ENCODE data around the gene FBXO21. TPM values are rescaled to one million over a fixed set of nuclear protein-coding genes. Genes with fewer than 3 reads are reported as not detected.
"Not testable (repeated sequence)": the region's sequence is repeated elsewhere in the genome, so short reads cannot be mapped to it uniquely, and the experiment has no call there.

FBXO21 gene
- total RNA-seq, 3 donors from 2014 or later, result 64.0 to 99.0 (median 65.3) TPM

DNA sequence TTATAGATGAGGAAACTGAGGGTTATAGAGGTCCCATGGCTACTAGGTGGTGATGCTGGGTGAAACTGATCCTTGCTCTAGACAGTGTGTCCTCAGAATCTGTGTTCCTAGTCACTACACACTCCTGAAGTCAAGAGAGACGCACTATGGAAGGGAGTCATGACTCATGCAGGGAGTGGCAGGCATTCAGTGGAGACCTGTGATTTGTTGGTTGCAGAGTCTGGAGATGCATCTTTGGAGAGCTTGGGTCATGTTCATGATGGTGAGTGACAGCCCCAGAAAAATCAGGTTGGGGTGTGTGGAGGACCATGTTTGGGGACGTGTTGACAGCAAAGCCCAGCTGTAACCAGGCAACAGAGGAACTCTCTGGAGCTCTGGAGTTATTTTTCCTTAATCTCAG, 38.0 kb upstream of the FBXO21 start:
- DNase-seq (ENCODE audit: low spot score in 2 of 2), result no peak
- Histone ChIP-seq H3K27ac (no peak overlapping the region), H3K27me3 (peaks cover 0 to 18% of the 10 kb centered on the region in 2 donors), H3K9me3 (no peaks in the 10 kb centered on the region), H3K36me3 (no peaks in the 10 kb centered on the region), H3K4me1 (no peaks in the 10 kb centered on the region), H3K4me3 (no peak overlapping the region)
- TF ChIP-seq POLR2A (IDR thresholded peaks at IDR 0.05) (no peak), POLR2AphosphoS5 (IDR thresholded peaks at IDR 0.05) (no peak)
- TF ChIP-seq, protein P1, sequence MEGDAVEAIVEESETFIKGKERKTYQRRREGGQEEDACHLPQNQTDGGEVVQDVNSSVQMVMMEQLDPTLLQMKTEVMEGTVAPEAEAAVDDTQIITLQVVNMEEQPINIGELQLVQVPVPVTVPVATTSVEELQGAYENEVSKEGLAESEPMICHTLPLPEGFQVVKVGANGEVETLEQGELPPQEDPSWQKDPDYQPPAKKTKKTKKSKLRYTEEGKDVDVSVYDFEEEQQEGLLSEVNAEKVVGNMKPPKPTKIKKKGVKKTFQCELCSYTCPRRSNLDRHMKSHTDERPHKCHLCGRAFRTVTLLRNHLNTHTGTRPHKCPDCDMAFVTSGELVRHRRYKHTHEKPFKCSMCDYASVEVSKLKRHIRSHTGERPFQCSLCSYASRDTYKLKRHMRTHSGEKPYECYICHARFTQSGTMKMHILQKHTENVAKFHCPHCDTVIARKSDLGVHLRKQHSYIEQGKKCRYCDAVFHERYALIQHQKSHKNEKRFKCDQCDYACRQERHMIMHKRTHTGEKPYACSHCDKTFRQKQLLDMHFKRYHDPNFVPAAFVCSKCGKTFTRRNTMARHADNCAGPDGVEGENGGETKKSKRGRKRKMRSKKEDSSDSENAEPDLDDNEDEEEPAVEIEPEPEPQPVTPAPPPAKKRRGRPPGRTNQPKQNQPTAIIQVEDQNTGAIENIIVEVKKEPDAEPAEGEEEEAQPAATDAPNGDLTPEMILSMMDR (IDR thresholded peaks at IDR 0.05), result no peak
- intact Hi-C loops (cut with DNase I; ENCODE audit: low total_unique reads), result no loop called here

DNA sequence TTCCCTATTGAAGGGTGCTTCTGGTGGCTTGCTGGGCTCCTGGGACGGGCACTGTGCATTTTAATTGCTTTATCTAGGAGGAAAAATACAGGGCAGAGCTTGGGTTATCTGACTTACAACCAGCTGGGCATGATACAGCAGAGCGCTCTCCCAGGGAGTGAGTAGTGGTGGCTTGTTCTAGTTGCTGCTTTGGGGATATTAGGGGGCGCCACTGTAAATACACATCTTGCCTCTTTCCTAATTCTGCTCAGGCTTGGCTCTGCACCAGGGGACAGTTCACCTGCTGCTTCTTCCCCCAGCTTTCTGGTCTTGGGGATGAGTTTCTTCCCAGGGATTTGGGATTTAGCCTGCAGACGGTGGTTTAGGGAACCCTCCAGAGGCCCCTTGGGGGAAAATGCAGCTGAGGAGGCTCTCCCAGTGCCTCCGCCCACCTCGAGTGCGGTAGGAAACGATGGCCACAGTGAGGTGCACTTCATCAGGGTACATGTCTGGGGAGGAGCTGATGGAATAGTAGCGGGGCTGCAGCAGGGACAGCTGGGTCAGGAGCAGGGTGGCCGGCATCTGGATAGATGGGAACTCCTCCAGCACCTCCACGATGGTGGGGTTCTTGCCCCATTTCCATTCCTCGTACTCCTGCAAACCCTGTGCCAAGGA, 36.9 kb upstream of the FBXO21 start:
- TF ChIP-seq, protein P1 (IDR thresholded peaks at IDR 0.05), result no peak
- TF ChIP-seq POLR2AphosphoS5 (IDR thresholded peaks at IDR 0.05) (no peak), POLR2A (IDR thresholded peaks at IDR 0.05) (no peak)
- H3K27me3 ChIP-seq, result peaks cover 0 to 15% of the 10 kb centered on the region in 2 donors
- DNase-seq (ENCODE audit: low spot score in 2 of 2), result no peak
- no peak overlapping the region for H3K4me3 ChIP-seq
- H3K36me3 ChIP-seq, result no peaks in the 10 kb centered on the region
- no peaks in the 10 kb centered on the region for H3K4me1 ChIP-seq
- no peak overlapping the region for H3K27ac ChIP-seq
- H3K9me3 ChIP-seq, result no peaks in the 10 kb centered on the region
- intact Hi-C loops (cut with DNase I; ENCODE audit: low total_unique reads), result no loop called here

DNA sequence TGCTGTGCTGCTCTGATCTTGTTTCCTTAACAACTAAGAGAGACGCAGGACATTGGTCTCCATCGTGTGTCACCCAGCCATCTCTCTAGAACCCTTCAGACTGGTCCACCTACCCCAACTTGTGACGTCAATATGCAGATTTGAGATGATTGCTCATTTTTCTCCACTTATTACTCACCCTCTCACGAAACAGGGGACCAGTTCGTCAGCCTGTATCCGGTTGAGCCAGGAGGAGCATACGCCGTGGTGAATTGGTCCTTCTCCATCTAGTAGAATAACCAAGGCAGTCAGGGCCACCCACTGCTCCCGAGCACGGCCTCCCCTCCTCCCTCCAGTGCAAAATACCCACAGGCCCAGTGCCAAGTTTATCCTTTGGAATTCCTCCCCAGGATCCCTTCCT, 36.2 kb upstream of the FBXO21 start:
- Histone ChIP-seq H3K36me3 (no peaks in the 10 kb centered on the region), H3K9me3 (no peaks in the 10 kb centered on the region), H3K4me3 (no peak overlapping the region), H3K27ac (no peak overlapping the region), H3K27me3 (peaks cover 0 to 8% of the 10 kb centered on the region in 2 donors), H3K4me1 (no peaks in the 10 kb centered on the region)
- TF ChIP-seq POLR2AphosphoS5 (IDR thresholded peaks at IDR 0.05), result no peak
- TF ChIP-seq POLR2A (IDR thresholded peaks at IDR 0.05), result no peak
- TF ChIP-seq, protein P1 (IDR thresholded peaks at IDR 0.05), result no peak
- no peak for DNase-seq (ENCODE audit: low spot score in 2 of 2)
- intact Hi-C loops (cut with DNase I; ENCODE audit: low total_unique reads), result no loop called here

DNA sequence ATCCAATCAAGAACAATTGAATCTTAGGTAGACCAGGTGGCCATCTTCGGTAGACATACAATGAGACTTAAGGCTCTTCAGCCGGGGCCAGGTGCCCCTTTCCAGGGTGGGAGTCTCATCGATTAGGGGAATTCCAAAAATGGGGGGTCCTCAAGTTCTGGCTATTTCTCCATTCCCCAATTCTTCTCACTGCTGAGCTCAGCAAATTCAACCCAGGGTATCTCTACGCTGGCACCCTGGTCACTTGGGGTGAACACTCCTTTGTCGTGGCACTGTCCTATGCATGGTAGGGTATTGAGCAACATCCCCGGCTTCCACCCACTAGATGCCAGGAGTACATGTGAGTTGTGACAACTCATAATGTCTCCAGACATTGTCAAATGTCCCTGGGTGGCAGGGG, 34.9 kb upstream of the FBXO21 start:
- H3K4me1 ChIP-seq, result no peaks in the 10 kb centered on the region
- no peaks in the 10 kb centered on the region for H3K36me3 ChIP-seq
- H3K4me3 ChIP-seq, result no peak overlapping the region
- H3K9me3 ChIP-seq, result no peaks in the 10 kb centered on the region
- TF ChIP-seq POLR2A (IDR thresholded peaks at IDR 0.05), result no peak
- TF ChIP-seq POLR2AphosphoS5 (IDR thresholded peaks at IDR 0.05), result no peak
- TF ChIP-seq, protein P1 (IDR thresholded peaks at IDR 0.05), result no peak
- DNase-seq (ENCODE audit: low spot score in 2 of 2), result no peak
- H3K27me3 ChIP-seq, result peaks cover 0 to 13% of the 10 kb centered on the region in 2 donors
- H3K27ac ChIP-seq, result no peak overlapping the region
- intact Hi-C loops (cut with DNase I; ENCODE audit: low total_unique reads), result no loop called here

DNA sequence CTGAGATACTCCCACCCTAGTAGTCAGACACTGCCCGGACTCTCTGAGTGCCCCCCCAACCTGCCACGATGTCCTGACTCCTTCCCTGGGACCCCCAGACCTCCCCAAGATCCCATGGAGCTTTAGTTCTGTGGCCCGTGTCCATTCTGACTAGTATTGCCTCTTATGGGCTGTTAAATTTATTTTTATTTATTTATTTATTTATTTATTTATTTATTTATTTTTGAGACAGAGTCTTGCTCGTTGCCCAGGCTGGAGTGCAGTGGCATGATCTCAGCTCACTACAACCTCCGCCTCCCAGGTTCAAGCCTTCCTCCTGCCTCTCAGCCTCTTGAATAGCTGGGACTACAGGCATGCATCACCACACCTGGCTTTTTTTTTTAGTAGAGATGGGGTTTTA, 30.7 kb upstream of the FBXO21 start:
- intact Hi-C loops (cut with DNase I; ENCODE audit: low total_unique reads); H3K27ac ChIP-seq; H3K36me3 ChIP-seq; H3K4me3 ChIP-seq; H3K9me3 ChIP-seq; H3K4me1 ChIP-seq; DNase-seq (ENCODE audit: low spot score in 2 of 2): not testable (repeated sequence)
- peaks cover 0 to 28% of the 10 kb centered on the region in 2 donors for H3K27me3 ChIP-seq
